HCT116 (cell line): ENCODE measurements around the gene MAPKAPK3. TPM values are rescaled to one million over a fixed set of nuclear protein-coding genes. Genes with fewer than 3 reads are reported as not detected.

ENCODE experiments used
- ATAC-seq: fragments of 200-7000 bp; cut with Tn5 transposase; 2 replicates; pipeline ENCODE4 v1.9.1; 2020; ENCODE audit warnings: mild to moderate bottlenecking, moderate library complexity
- BruUV-seq: library from RNA; stranded (reverse); fragments of 400-500 nt; replicated peaks from 2 replicates; lab custom pipeline; 2021; lab: Mats Ljungman, UMichigan
- CTCF ChIA-PET: fragments of 300-600 bp; sonication (Branson Sonifier 250); formaldehyde crosslinking; loops from one replicate; lab custom pipeline; 2021; ENCODE audit warnings: antibody characterized with exemption; lab: Charles Lee
- POLR2A ChIA-PET: fragments of 300-600, 350-600 bp; sonication (Branson Sonifier 250); formaldehyde crosslinking; loops from one replicate; lab custom pipeline; 2021; ENCODE audit warnings: antibody characterized with exemption; lab: Charles Lee
- RAD21 ChIA-PET, 2 experiments: fragments of 300-600 bp; sonication (Branson Sonifier 250); formaldehyde crosslinking; loops; one replicate each; lab custom pipeline; 2023; ENCODE audit warnings: low total read pairs in 2 of 2; ENCODE audit not compliant: uncharacterized antibody in 2 of 2, unreplicated experiment in 2 of 2, low non-redundant PET in 1 of 2; lab: Charles Lee
- DNase-seq: peaks from one replicate; pipeline ENCODE4 v3.0.0-alpha.2; 2010; ENCODE audit warnings: low read depth, low spot score
- H2AFZ ChIP-seq: fragments of 200-600 bp; shearing (Covaris generic), sonication (generic); 2 replicates; pipeline ENCODE4 v1.6.1; 2017; ENCODE audit warnings: low read depth, mixed run types, mixed read lengths, antibody characterized with exemption, low read length; ENCODE audit not compliant: poor library complexity, severe bottlenecking
- H3K27ac ChIP-seq: 2 replicates; pipeline ENCODE4 v1.5.1; 2012; ENCODE audit warnings: low read depth, low read length
- H3K27me3 ChIP-seq: fragments of 200-600 bp; sonication (generic); 2 replicates; pipeline ENCODE4 v1.6.1; 2016; ENCODE audit warnings: mixed run types, low read length, mixed read lengths; ENCODE audit not compliant: insufficient read depth
- H3K36me3 ChIP-seq, 2 experiments: fragments of 200-500 bp in 1 of 2; fragments of 200-600 bp in 1 of 2; sonication (Bioruptor generic) in 1 of 2; sonication (generic) in 1 of 2; 2 replicates each; pipeline versions ENCODE4 v1.5.1 to v1.6.1; 2014 to 2016; ENCODE audit warnings: low read length in 2 of 2, inconsistent platforms in 1 of 2, mixed read lengths in 1 of 2, mixed run types in 1 of 2; ENCODE audit not compliant: insufficient read depth in 2 of 2, control insufficient read depth in 1 of 2
- H3K4me1 ChIP-seq, 2 experiments: fragments of 200-600 bp in 1 of 2; sonication (generic) in 1 of 2; 2 replicates each; pipeline versions ENCODE4 v1.5.1 to v1.6.1; 2012 to 2017; ENCODE audit warnings: low read length in 2 of 2, inconsistent platforms in 1 of 2, mild to moderate bottlenecking in 1 of 2, mixed read lengths in 1 of 2, mixed run types in 1 of 2, moderate library complexity in 1 of 2; ENCODE audit not compliant: insufficient read depth in 2 of 2, control insufficient read depth in 1 of 2
- H3K4me2 ChIP-seq: fragments of 200-600 bp; sonication (generic); 2 replicates; pipeline ENCODE4 v1.6.1; 2017; ENCODE audit warnings: mixed run types, low read length, mixed read lengths
- H3K4me3 ChIP-seq, 2 experiments: fragments of 200-600 bp in 1 of 2; sonication (generic) in 1 of 2; replicated peaks in 1 of 2; 2 replicates each; pipeline ENCODE4 v1.5.1; 2011 to 2016; ENCODE audit warnings: low read length in 2 of 2, control low read depth in 1 of 2, low read depth in 1 of 2, mild to moderate bottlenecking in 1 of 2, mixed read lengths in 1 of 2, mixed run types in 1 of 2
- H3K79me2 ChIP-seq: fragments of 200-600 bp; sonication (generic); 2 replicates; pipeline ENCODE4 v1.6.1; 2017; ENCODE audit warnings: mild to moderate bottlenecking, mixed run types, low read length, moderate library complexity, mixed read lengths; ENCODE audit not compliant: insufficient read depth
- H3K9ac ChIP-seq: fragments of 200-600 bp; sonication (generic); 2 replicates; pipeline ENCODE4 v1.6.1; 2016; ENCODE audit warnings: low read length, mixed read lengths
- H3K9me2 ChIP-seq: fragments of 200-600 bp; sonication (generic), shearing (Covaris generic); 2 replicates; pipeline ENCODE4 v1.6.1; 2017; ENCODE audit warnings: mixed run types, mild to moderate bottlenecking, moderate library complexity; ENCODE audit not compliant: insufficient read depth
- H3K9me3 ChIP-seq, 2 experiments: fragments of 200-500 bp in 1 of 2; fragments of 200-600 bp in 1 of 2; sonication (Bioruptor generic) in 1 of 2; sonication (generic) in 1 of 2; 2 replicates each; pipeline ENCODE4 v1.6.1; 2014 to 2017; ENCODE audit warnings: low read length in 2 of 2, mixed read lengths in 2 of 2, inconsistent platforms in 1 of 2, low read depth in 1 of 2, mild to moderate bottlenecking in 1 of 2, mixed run types in 1 of 2, moderate library complexity in 1 of 2; ENCODE audit not compliant: control insufficient read depth in 1 of 2, insufficient read depth in 1 of 2
- H4K20me1 ChIP-seq: fragments of 200-600 bp; sonication (generic), shearing (Covaris generic); 2 replicates; pipeline ENCODE4 v1.6.1; 2017; ENCODE audit warnings: mixed run types, mild to moderate bottlenecking, moderate library complexity; ENCODE audit not compliant: insufficient read depth
- ATF3 ChIP-seq: IDR thresholded peaks from 2 replicates; pipeline ENCODE4 v1.6.1; 2012
- CEBPB ChIP-seq: IDR thresholded peaks from 2 replicates; pipeline ENCODE4 v1.6.1; 2012; ENCODE audit warnings: low read depth
- EGR1 ChIP-seq: IDR thresholded peaks from 2 replicates; pipeline ENCODE4 v1.6.1; 2012; ENCODE audit warnings: low read depth
- EZH2 ChIP-seq: fragments of 200-600 bp; sonication (generic); IDR thresholded peaks from 2 replicates; pipeline ENCODE4 v1.6.1; 2017; ENCODE audit warnings: antibody characterized with exemption, mixed run types
- EZH2phosphoT487 ChIP-seq: fragments of 200-600 bp; IDR thresholded peaks from 2 replicates; pipeline ENCODE4 v1.6.1; 2018; ENCODE audit warnings: antibody characterized with exemption, borderline replicate concordance
- JUND ChIP-seq: IDR thresholded peaks from 2 replicates; pipeline ENCODE4 v1.6.1; 2012
- MAX ChIP-seq: IDR thresholded peaks from 2 replicates; pipeline ENCODE4 v1.6.1; 2012
- POLR2A ChIP-seq: IDR thresholded peaks from 2 replicates; pipeline ENCODE4 v1.7.0; 2011; ENCODE audit warnings: borderline replicate concordance; ENCODE audit not compliant: insufficient read depth, insufficient read length; ENCODE audit errors: extremely low read depth
- POLR2AphosphoS5 ChIP-seq: IDR thresholded peaks from 2 replicates; pipeline ENCODE4 v1.6.1; 2011; ENCODE audit warnings: mild to moderate bottlenecking, low read depth, low read length, moderate library complexity
- RAD21 ChIP-seq: IDR thresholded peaks from 2 replicates; pipeline ENCODE4 v1.6.1; 2012; ENCODE audit warnings: low read depth, mild to moderate bottlenecking
- REST ChIP-seq: IDR thresholded peaks from 2 replicates; pipeline ENCODE4 v1.6.1; 2012; ENCODE audit warnings: low read depth
- SRF ChIP-seq: IDR thresholded peaks from 2 replicates; pipeline ENCODE4 v1.6.1; 2012; ENCODE audit warnings: low read depth
- TCF7L2 ChIP-seq: IDR thresholded peaks from 2 replicates; pipeline ENCODE4 v1.7.0; 2011; ENCODE audit warnings: borderline replicate concordance, inconsistent platforms; ENCODE audit not compliant: insufficient read depth, insufficient read length; ENCODE audit errors: extremely low read depth
- YY1 ChIP-seq: IDR thresholded peaks from 2 replicates; pipeline ENCODE4 v1.6.1; 2011; ENCODE audit warnings: low read length, low read depth, moderate library complexity, mild to moderate bottlenecking; ENCODE audit not compliant: insufficient replicate concordance; ENCODE audit errors: extremely low read depth
- ZNF274 ChIP-seq: fragments of 200-500 bp; sonication (Bioruptor generic); IDR thresholded peaks from 2 replicates; pipeline ENCODE4 v1.6.1; 2014; ENCODE audit warnings: mild to moderate bottlenecking, low read depth, low read length, inconsistent platforms
- intact Hi-C: fragments of 100-400 bp; cut with micrococcal nuclease; formaldehyde crosslinking; loops from 2 replicates; pipeline ENCODE4 v1.10.0; 2022
- total RNA-seq: library from RNA; stranded (reverse); gene quantifications from one replicate; pipeline ENCODE4 v1.2.1, GENCODE V29; 2021; ENCODE audit not compliant: unreplicated experiment
- TF ChIP-seq, protein P1 (sequence below), 3 experiments: fragments of 200-600 bp in 1 of 3; sonication (generic) in 1 of 3; IDR thresholded peaks in 2 of 3; conservative IDR thresholded peaks in 1 of 3; 2 replicates each; pipeline ENCODE4 v1.5.1; 2012 to 2017; ENCODE audit warnings: low read depth in 2 of 3, low read length in 2 of 3, antibody characterized with exemption in 1 of 3, borderline replicate concordance in 1 of 3, control low read depth in 1 of 3, mild to moderate bottlenecking in 1 of 3, mixed read lengths in 1 of 3, mixed run types in 1 of 3, moderate library complexity in 1 of 3; ENCODE audit not compliant: insufficient read depth in 1 of 3

MAPKAPK3 gene
- total RNA-seq, 1 experiment from 2014 or later, result 87.3 TPM

- TF ChIP-seq ATF3 (no peak), RAD21 (no peak), TCF7L2 (peak; percentile 77), EGR1 (no peak), EZH2 (no peak), CEBPB (no peak), POLR2AphosphoS5 (peak; percentile 72), ZNF274 (no peak), YY1 (no peak), MAX (no peak), REST (no peak), SRF (no peak), JUND (no peak), POLR2A (peak; percentile 31), EZH2phosphoT487 (no peak)
- TF ChIP-seq, protein P1, sequence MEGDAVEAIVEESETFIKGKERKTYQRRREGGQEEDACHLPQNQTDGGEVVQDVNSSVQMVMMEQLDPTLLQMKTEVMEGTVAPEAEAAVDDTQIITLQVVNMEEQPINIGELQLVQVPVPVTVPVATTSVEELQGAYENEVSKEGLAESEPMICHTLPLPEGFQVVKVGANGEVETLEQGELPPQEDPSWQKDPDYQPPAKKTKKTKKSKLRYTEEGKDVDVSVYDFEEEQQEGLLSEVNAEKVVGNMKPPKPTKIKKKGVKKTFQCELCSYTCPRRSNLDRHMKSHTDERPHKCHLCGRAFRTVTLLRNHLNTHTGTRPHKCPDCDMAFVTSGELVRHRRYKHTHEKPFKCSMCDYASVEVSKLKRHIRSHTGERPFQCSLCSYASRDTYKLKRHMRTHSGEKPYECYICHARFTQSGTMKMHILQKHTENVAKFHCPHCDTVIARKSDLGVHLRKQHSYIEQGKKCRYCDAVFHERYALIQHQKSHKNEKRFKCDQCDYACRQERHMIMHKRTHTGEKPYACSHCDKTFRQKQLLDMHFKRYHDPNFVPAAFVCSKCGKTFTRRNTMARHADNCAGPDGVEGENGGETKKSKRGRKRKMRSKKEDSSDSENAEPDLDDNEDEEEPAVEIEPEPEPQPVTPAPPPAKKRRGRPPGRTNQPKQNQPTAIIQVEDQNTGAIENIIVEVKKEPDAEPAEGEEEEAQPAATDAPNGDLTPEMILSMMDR (IDR thresholded peaks at IDR 0.05 in 2 of 3, conservative IDR thresholded peaks at IDR 0.05 in 1 of 3; ENCODE audit: borderline replicate concordance in 1 of 3, insufficient read depth in 1 of 3, low read depth in 2 of 3, low read length in 2 of 3), result peak in 2 of 3 experiments; percentile 44 to 56; a peak in 4 of 6 replicates
- no peak for DNase-seq
- ChIA-PET POLR2A (interaction anchor here (0.9 to 1.7 kb wide), 7 partner anchors 9 to 274 kb away, joined by 3 to 19 read pairs (median 5); partner anchors contain the start of gene HEMK1), RAD21 (interaction anchor here (0.7 to 1.5 kb wide), 6 partner anchors 10 to 264 kb away, joined by 3 to 7 read pairs (median 4); partner anchors contain the start of gene HEMK1 (in 2 of the 2)), CTCF (interaction anchor here (0.6 to 1.5 kb wide), 20 partner anchors 9 to 887 kb away, joined by 3 to 31 read pairs (median 4); partner anchors contain the start of genes C3orf18 and HEMK1)
- H3K4me2 ChIP-seq, result peak within 1 kb of the TSS; percentile 93
- H4K20me1 ChIP-seq, result no peaks in the 10 kb centered on the region
- H3K9me3 ChIP-seq, result no peaks in the 10 kb centered on the region
- H3K4me3 ChIP-seq, result peak within 1 kb of the TSS; percentile 54 to 64
- no peaks in the 10 kb centered on the region for H3K27me3 ChIP-seq
- no TSS peak for BruUV-seq
- peak within 1 kb of the TSS; percentile 62 for H3K27ac ChIP-seq
- H3K4me1 ChIP-seq, result peaks cover 14 to 37% of the 10 kb centered on the region in 2 experiments
- H2AFZ ChIP-seq, result peak within 1 kb of the TSS; percentile 30
- intact Hi-C loops, result loop anchor here (5.0 kb wide), 1 partner anchor 264 kb away; the partner anchor contains the start of gene ZMYND10
- H3K9ac ChIP-seq, result peak within 1 kb of the TSS; percentile 70
- H3K79me2 ChIP-seq, result no peaks in the 10 kb centered on the region; the same call in 1 of the 2 replicates
- H3K9me2 ChIP-seq, result no peaks in the 10 kb centered on the region
- ATAC-seq, result peak; percentile 79
- 0 out of 4 replicates have a peak, but pooled peaks cover 0 to 5% of the 10 kb centered on the region in 2 experiments for H3K36me3 ChIP-seq
Measured at GRCh38 chr3:50611464-50612233, 5.3 kb upstream of the MAPKAPK3 start, which contains the start of gene CISH. Gene CISH (minus strand): TSS chr3:50611774. CDS start chr3:50611650, 124 bp downstream.
